Uterus (tissue), 4 donors: ENCODE data around the gene SLIT3. TPM values are rescaled to one million over a fixed set of nuclear protein-coding genes. Genes with fewer than 3 reads are reported as not detected.

Experiments
- DNase-seq, 2 donors: peaks; one replicate each; pipeline ENCODE4 v3.0.0-alpha.2; 2019 to 2020
- H3K27ac ChIP-seq, 2 donors: fragments of 200-600 bp; sonication (generic); 1 replicate in 1 of 2; 2 replicates in 1 of 2; pipeline ENCODE4 v1.5.1; 2016 to 2018
- H3K27me3 ChIP-seq, 2 donors: fragments of 200-600 bp; sonication (generic); one replicate each; pipeline ENCODE4 v1.5.1; 2018 to 2019; ENCODE audit warnings: control low read depth in 1 of 2
- H3K36me3 ChIP-seq, 2 donors: fragments of 200-600 bp; sonication (generic); one replicate each; pipeline ENCODE4 v1.5.1; 2019; ENCODE audit warnings: control low read depth in 1 of 2
- H3K4me1 ChIP-seq, 2 donors: fragments of 200-600 bp; sonication (generic); one replicate each; pipeline ENCODE4 v1.5.1; 2018 to 2019; ENCODE audit warnings: control low read depth in 1 of 2
- H3K4me3 ChIP-seq, 2 donors: fragments of 200-600 bp; sonication (generic); 1 replicate in 1 of 2; 2 replicates in 1 of 2; pipeline ENCODE4 v1.5.1; 2018 to 2019; ENCODE audit warnings: mild to moderate bottlenecking in 1 of 2
- H3K9me3 ChIP-seq, 2 donors: fragments of 200-600 bp; sonication (generic); one replicate each; pipeline ENCODE4 v1.5.1; 2019; ENCODE audit warnings: control low read depth in 1 of 2
- CTCF ChIP-seq, 4 experiments: fragments of 200-600 bp in 2 of 4; fragments of 450-650 bp in 2 of 4; sonication (generic) in 2 of 4; IDR thresholded peaks; one replicate each; pipeline ENCODE4 v1.5.1; 2016 to 2019; ENCODE audit warnings: antibody characterized with exemption in 4 of 4, mild to moderate bottlenecking in 2 of 4, moderate library complexity in 1 of 4
- POLR2A ChIP-seq, 2 donors: fragments of 450-650 bp; IDR thresholded peaks; one replicate each; pipeline ENCODE4 v1.6.1; 2016; ENCODE audit warnings: antibody characterized with exemption in 2 of 2, mild to moderate bottlenecking in 1 of 2, moderate library complexity in 1 of 2
- intact Hi-C: fragments of 100-400 bp; cut with DNase I; formaldehyde crosslinking; loops from one replicate; pipeline ENCODE4 v1.15.1; 2023; ENCODE audit warnings: low total_unique reads
- total RNA-seq, 4 donors: library from RNA; depleted of rRNA in 3 of 4; stranded (reverse); fragments of >200 nt in 3 of 4; gene quantifications; one replicate each; pipeline versions ENCODE4 v1.1.0 to v1.2.4, GENCODE V29; 2014 to 2023
- donor health status: DM: yes; HTN: yes; CAD: no.

The SLIT3 gene
- total RNA-seq, 4 donors from 2014 or later = 9.4 to 62.2 (median 28.1) TPM

DNA sequence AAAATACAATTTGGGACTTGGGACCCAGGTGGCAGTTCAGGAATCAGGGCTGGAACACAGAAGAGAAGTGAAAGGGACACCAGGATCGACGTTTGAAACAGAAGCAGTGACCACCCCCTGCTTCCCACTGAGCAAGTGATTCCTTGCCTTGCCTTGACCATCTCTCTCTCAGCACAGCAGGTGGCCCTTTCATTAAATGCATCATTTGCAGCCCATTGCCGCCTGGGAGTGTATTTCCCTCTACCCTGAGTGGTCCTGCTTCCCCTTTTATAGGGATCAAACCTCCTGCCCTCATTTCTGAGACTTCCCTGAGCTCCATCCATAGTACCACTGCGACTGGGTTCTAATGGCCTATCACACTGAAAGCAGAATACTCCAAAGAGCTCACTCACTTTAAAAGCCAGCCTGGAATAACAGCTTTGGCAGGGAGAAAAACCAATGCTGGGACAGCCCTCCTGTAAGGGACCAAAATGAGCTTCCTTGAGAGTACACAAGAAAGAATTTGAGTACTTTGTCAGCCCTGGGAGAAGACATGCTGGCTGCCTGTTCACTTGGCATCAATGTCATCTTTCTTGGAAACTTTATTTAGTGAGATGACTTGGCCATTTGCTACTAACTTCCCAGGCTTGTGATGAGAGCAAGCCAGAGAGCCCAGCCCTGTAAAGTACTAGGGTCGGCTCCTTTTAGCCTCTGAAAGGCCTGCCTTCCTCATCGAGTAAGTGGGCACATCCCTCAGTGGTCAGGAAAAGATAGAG is 149.7 kb downstream of the SLIT3 start:
- Histone ChIP-seq H3K27ac (peak overlapping the region in 1 of 2 donors; percentile 12), H3K36me3 (no peaks in the 10 kb centered on the region), H3K27me3 (no peaks in the 10 kb centered on the region), H3K4me3 (no peak overlapping the region), H3K9me3 (no peaks in the 10 kb centered on the region), H3K4me1 (peaks cover 7 to 24% of the 10 kb centered on the region in 2 donors)
- intact Hi-C loops = no loop called here
- no peak for DNase-seq
- TF ChIP-seq CTCF (IDR thresholded peaks at IDR 0.05) = no peak
- no peak for TF ChIP-seq POLR2A (IDR thresholded peaks at IDR 0.05)

DNA sequence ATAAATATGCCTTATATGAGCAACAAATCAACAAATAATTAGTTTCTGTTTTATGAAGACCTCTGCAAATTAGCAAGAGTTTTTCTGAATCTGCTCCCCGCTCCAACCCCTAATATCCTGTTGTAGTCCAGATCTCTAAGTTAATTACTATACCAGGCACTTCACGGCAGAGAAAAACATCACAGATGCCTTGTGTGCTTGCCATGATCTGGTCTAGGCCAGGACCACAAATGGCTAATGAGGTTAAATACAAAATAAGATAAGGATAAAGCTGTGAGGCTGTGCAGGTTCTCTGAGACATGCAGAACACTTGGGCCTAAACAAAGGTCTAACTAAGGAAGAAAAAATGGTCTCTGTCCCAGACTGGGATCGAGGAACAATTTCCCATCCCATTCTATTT is 150.8 kb downstream of the SLIT3 start:
- intact Hi-C loops = no loop called here
- Histone ChIP-seq H3K27ac (no peak overlapping the region), H3K4me3 (no peak overlapping the region), H3K4me1 (peaks cover 7 to 24% of the 10 kb centered on the region in 2 donors), H3K36me3 (no peaks in the 10 kb centered on the region), H3K9me3 (no peaks in the 10 kb centered on the region), H3K27me3 (no peaks in the 10 kb centered on the region)
- no peak for TF ChIP-seq CTCF (IDR thresholded peaks at IDR 0.05)
- no peak for TF ChIP-seq POLR2A (IDR thresholded peaks at IDR 0.05)
- no peak for DNase-seq

GRCh38 chr5:169149317-169149716 is 151.6 kb downstream of the SLIT3 start:
- intact Hi-C loops = no loop called here
- H3K9me3 ChIP-seq = no peaks in the 10 kb centered on the region
- no peak for TF ChIP-seq CTCF (IDR thresholded peaks at IDR 0.05)
- TF ChIP-seq POLR2A (IDR thresholded peaks at IDR 0.05) = no peak
- no peaks in the 10 kb centered on the region for H3K27me3 ChIP-seq
- no peak overlapping the region for H3K27ac ChIP-seq
- no peak for DNase-seq
- peaks cover 7 to 24% of the 10 kb centered on the region in 2 donors for H3K4me1 ChIP-seq
- H3K36me3 ChIP-seq = no peaks in the 10 kb centered on the region
- no peak overlapping the region for H3K4me3 ChIP-seq

- no peaks in the 10 kb centered on the region for H3K27me3 ChIP-seq
Measured at GRCh38 chr5:169148138-169148740, 152.7 kb downstream of the SLIT3 start.

More at GRCh38 chr5:169148138-169148740, 152.7 kb downstream of the SLIT3 start:
- intact Hi-C loops = no loop called here
- DNase-seq = no peak
- no peaks in the 10 kb centered on the region for H3K9me3 ChIP-seq
- no peaks in the 10 kb centered on the region for H3K36me3 ChIP-seq
- TF ChIP-seq POLR2A (IDR thresholded peaks at IDR 0.05) = no peak
- TF ChIP-seq CTCF (IDR thresholded peaks at IDR 0.05) = peak in 1 of 4 experiments; percentile 6
- H3K4me1 ChIP-seq = peaks cover 7 to 24% of the 10 kb centered on the region in 2 donors
- peak overlapping the region; percentile 22 to 40 for H3K27ac ChIP-seq
- H3K4me3 ChIP-seq = no peak overlapping the region
